Body of pancreas (tissue), 4 donors: ENCODE measurements around the gene PACSIN2.

Experiments used
- CTCF ChIP-seq, 7 experiments: fragments of 450-650 bp in 4 of 7; fragments of 200-600 bp in 3 of 7; sonication (generic) in 3 of 7; IDR thresholded peaks; one replicate each; pipeline ENCODE4 v1.5.1; 2016 to 2019; ENCODE audit warnings: antibody characterized with exemption in 7 of 7
- POLR2A ChIP-seq, 3 donors: fragments of 450-650 bp; IDR thresholded peaks; one replicate each; pipeline ENCODE4 v1.6.1; 2016; ENCODE audit warnings: antibody characterized with exemption in 3 of 3, mild to moderate bottlenecking in 2 of 3

DNA sequence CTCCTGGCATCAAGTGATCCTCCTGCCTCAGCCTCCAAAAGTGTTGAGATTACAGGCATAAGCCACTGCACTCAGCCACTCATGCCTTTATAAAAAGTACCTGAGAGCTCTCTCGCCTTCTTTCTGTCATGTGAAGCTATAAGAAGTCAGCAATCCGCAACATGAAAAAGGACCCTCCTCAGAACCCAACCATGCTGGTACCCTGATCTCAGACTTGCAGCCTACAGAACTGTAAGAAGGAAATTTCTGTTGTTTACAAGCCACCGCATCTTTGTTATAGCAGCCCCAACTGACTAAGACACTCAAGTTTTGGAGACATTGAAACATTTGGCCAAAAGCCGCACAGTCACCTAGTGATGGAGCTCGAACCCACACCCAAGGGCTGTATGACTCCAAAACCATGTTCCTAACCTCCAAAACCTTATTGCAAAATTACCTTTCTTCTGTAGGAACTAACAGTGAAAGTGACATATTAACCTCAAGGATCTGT lies 8.9 kb downstream of the PACSIN2 start:
- no peak for TF ChIP-seq CTCF (IDR thresholded peaks at IDR 0.05)
- no peak for TF ChIP-seq POLR2A (IDR thresholded peaks at IDR 0.05)
